Skeletal muscle satellite cell (primary cell): ENCODE data around the gene HSPA13.
"Not testable (repeated sequence)": the region's sequence is repeated elsewhere in the genome, so short reads cannot be mapped to it uniquely, and the experiment has no call there.

Experiments
- H3K27me3 ChIP-seq: 2 replicates; pipeline ENCODE4 v1.7.0; 2013; ENCODE audit warnings: low read length; ENCODE audit not compliant: control insufficient read depth, insufficient read depth
- H3K36me3 ChIP-seq: 2 replicates; pipeline ENCODE4 v1.7.0; 2013; ENCODE audit warnings: mild to moderate bottlenecking, control low read depth, low read length; ENCODE audit not compliant: insufficient read depth
- H3K4me1 ChIP-seq: 2 replicates; pipeline ENCODE4 v1.7.0; 2013; ENCODE audit warnings: low read length; ENCODE audit not compliant: control insufficient read depth, insufficient read depth
- H3K4me2 ChIP-seq: 2 replicates; pipeline ENCODE4 v1.7.0; 2013; ENCODE audit warnings: mild to moderate bottlenecking, low read length
- H3K4me3 ChIP-seq: 2 replicates; pipeline ENCODE4 v1.7.0; 2013; ENCODE audit warnings: low read length
- H3K9ac ChIP-seq: 2 replicates; pipeline ENCODE4 v1.7.0; 2013; ENCODE audit warnings: mild to moderate bottlenecking, low read depth, low read length, moderate library complexity
- H3K9me3 ChIP-seq: replicated peaks from 2 replicates; pipeline ENCODE4 v1.7.0; 2013; ENCODE audit warnings: mild to moderate bottlenecking, control low read depth, low read length

HSPA13 gene

DNA sequence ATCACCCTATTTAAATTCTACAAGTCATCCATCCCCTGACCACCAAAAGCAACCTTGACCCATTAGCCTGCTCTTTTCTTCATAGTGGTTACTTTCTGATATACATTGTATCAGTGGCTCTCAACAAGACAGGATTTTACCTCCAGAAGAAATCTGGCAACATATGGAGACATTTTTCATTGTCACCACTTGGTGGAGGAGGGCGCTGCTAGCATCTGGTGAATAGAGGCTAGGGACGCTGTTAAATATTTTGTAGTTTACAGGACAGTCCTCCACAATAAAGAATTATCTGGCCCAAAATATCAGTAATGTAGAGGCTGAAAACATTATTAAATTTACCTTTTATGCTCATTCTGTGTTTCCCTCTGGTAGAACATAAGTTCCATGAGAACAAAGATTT is 6.1 kb downstream of the HSPA13 start:
- no peak overlapping the region for H3K4me3 ChIP-seq
- no peak overlapping the region for H3K9ac ChIP-seq
- no peaks in the 10 kb centered on the region for H3K9me3 ChIP-seq
- H3K36me3 ChIP-seq: peaks cover 50% of the 10 kb centered on the region
- H3K27me3 ChIP-seq: no peaks in the 10 kb centered on the region
- H3K4me1 ChIP-seq: peaks cover 11% of the 10 kb centered on the region
- no peak overlapping the region for H3K4me2 ChIP-seq

DNA sequence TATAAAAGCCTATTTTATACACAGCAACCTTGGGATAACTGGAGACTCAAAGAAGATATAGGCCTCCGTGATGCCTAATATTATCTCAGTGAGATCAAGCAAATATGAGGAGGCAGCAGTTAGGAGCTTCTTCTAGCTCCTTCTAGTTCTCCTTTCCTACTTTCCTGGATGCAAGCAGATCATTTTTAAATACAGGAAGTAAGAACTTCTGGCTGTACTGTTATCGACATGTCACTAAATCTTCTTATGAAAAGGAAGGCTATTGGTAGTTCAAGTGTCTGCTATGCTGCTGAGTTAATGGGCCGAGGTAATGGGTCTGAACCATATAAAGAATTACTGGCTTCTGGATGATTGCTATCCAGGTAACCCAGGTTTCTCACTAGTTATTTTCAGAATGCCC is 15.9 kb downstream of the HSPA13 start:
- no peaks in the 10 kb centered on the region for H3K27me3 ChIP-seq
- no peak overlapping the region for H3K4me3 ChIP-seq
- H3K4me1 ChIP-seq: no peaks in the 10 kb centered on the region
- no peak overlapping the region for H3K9ac ChIP-seq
- no peaks in the 10 kb centered on the region for H3K9me3 ChIP-seq
- H3K36me3 ChIP-seq: no peaks in the 10 kb centered on the region
- H3K4me2 ChIP-seq: no peak overlapping the region

DNA sequence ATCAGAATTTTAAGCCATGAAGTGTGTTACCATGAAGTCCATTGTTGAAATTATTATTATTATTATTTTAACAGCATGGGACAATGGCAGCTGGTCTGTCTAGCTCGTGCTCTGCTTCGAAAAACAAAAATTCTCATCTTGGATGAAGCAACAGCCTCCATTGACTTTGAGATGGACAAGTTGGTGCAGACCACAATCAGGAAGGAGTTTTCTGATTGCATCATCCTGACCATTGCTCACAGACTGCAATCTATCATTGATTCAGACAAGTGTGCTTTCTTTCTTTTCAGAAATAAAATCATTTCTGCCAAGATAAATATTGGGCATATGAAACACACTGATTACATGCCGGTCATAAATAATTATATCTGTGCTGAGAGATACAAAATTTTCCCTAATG is 21.0 kb downstream of the HSPA13 start:
- H3K27me3 ChIP-seq: no peaks in the 10 kb centered on the region
- no peaks in the 10 kb centered on the region for H3K9me3 ChIP-seq
- no peak overlapping the region for H3K4me2 ChIP-seq
- no peak overlapping the region for H3K9ac ChIP-seq
- no peaks in the 10 kb centered on the region for H3K36me3 ChIP-seq
- no peaks in the 10 kb centered on the region for H3K4me1 ChIP-seq
- no peak overlapping the region for H3K4me3 ChIP-seq

DNA sequence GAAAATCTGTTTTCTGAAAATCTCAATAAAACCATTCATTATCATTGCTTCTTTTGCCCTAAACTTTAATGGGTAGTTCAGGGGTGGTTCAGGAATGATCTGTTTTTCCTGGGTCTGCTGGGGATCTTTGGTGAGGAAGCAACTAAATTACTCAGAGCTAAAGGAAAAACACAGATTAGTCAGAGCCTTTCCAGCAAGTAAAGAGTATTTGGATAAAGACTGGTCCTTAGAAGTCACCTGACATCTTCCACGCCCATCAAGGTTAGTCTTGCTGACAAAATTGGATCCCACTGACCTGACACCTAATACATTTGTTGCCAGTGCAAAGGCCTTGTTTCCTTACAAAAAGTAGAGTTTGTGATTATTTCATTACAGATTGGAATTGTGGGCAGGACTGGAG is 24.2 kb downstream of the HSPA13 start:
- no peak overlapping the region for H3K9ac ChIP-seq
- no peaks in the 10 kb centered on the region for H3K27me3 ChIP-seq
- H3K4me2 ChIP-seq: no peak overlapping the region
- no peaks in the 10 kb centered on the region for H3K4me1 ChIP-seq
- no peaks in the 10 kb centered on the region for H3K9me3 ChIP-seq
- H3K36me3 ChIP-seq: no peaks in the 10 kb centered on the region
- H3K4me3 ChIP-seq: no peak overlapping the region

DNA sequence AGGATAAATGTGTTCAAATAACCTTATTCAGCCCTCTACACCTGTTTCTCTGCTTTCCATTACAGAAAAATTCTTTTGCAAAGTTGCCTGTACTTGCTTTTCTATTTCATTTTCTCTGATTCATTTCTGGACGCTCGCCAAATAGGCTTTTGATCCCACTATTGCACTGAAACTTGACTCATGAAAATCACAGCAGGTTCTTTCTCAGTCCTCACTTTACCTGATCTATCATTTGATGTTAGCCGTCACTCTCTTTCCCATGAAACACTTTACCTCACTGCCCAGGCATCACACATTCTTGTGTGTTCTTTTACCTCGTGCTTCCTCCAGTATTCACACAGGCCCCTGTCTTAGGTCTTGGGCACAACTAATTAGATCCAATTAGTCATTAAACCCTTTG is 26.2 kb downstream of the HSPA13 start:
- Histone ChIP-seq H3K36me3 (no peaks in the 10 kb centered on the region), H3K27me3 (peaks cover 6% of the 10 kb centered on the region), H3K4me1 (no peaks in the 10 kb centered on the region), H3K4me3 (no peak overlapping the region), H3K9me3 (no peaks in the 10 kb centered on the region), H3K9ac (no peak overlapping the region), H3K4me2 (no peak overlapping the region)

DNA sequence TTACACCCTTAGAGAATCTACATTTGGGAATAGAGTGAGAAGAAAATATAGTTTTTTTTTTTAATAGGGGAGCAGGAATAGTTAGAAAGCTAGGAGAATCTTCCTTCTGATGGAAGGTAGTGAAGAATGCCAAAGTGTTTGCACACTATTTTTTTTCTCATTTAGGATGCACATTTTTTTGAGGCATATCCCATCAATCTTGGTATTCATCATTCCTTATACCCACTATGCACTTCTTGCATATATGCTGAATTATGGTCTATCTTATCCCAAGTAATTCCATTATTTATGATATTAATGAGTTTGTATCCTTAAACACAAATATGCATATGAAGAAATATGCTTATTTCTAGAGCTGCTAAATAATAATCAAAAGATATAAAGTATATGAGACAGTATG is 28.4 kb downstream of the HSPA13 start:
- Histone ChIP-seq H3K4me3 (no peak overlapping the region), H3K4me2 (no peak overlapping the region), H3K4me1 (no peaks in the 10 kb centered on the region), H3K9ac (no peak overlapping the region), H3K27me3 (peaks cover 6% of the 10 kb centered on the region), H3K9me3 (no peaks in the 10 kb centered on the region), H3K36me3 (no peaks in the 10 kb centered on the region)

DNA sequence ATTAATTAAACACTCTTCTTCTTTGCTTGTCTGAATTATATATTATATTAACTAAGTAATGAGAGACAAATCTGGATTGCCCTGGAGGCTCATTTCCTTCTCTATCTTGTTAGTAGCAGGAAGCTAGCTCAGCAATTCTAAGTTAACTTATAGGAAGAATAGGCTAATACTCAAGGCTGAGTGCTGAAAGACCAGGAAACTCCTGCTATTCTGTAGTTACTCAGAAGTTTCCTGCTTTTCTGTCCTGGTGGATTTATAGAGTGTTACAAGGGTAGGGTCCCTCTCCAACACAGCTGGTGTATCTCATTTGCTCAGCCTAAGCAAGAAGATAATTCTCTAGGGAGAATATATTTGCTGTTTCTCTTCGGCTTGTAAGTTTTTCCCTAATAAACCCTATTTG is 29.2 kb downstream of the HSPA13 start:
- Histone ChIP-seq H3K9ac (no peak overlapping the region), H3K4me3 (no peak overlapping the region), H3K27me3 (peaks cover 6% of the 10 kb centered on the region), H3K4me1 (no peaks in the 10 kb centered on the region), H3K4me2 (no peak overlapping the region), H3K9me3 (no peaks in the 10 kb centered on the region), H3K36me3 (no peaks in the 10 kb centered on the region)

DNA sequence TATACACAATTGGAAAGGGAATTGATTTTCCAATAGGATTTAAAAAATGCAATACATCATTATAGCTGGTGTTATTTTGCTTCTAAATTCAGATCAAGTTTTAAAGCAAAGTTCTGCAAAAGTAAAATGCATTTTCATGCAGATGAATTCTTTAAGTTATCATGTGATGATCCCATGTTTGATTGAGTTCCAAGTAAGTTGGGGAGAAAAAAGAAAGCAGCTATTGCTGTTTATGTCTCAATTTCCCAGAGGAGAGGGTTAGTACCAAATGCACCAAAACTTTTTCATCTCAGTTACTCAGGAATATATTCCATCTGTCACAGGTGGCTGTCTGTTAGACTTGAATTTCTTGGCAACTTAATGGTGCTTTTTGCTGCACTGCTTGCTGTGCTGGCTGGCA is 29.7 kb downstream of the HSPA13 start:
- H3K4me3 ChIP-seq: no peak overlapping the region
- no peaks in the 10 kb centered on the region for H3K36me3 ChIP-seq
- no peaks in the 10 kb centered on the region for H3K9me3 ChIP-seq
- no peak overlapping the region for H3K4me2 ChIP-seq
- H3K27me3 ChIP-seq: peaks cover 8% of the 10 kb centered on the region
- H3K9ac ChIP-seq: no peak overlapping the region
- no peaks in the 10 kb centered on the region for H3K4me1 ChIP-seq

DNA sequence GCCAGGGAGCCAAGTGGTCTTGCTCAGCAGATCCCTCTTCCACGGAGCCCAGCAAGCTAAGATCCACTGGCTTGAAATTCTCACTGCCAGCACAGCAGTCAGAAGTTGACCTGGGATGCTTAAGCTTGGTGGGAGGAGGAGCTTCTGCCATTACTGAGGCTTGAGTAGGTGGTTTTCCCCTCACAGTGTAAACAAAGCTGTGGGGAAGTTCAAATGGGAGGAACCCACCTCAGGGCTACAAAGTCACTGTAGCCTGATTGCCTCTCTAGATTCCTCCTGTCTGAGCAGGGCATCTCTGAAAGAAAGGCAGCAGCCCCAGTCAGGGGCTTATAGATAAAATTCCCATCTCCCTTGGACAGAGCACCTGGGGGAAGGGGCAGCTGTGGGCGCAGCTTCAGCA is 55.6 kb downstream of the HSPA13 start:
- not testable (repeated sequence) for H3K36me3 ChIP-seq

DNA sequence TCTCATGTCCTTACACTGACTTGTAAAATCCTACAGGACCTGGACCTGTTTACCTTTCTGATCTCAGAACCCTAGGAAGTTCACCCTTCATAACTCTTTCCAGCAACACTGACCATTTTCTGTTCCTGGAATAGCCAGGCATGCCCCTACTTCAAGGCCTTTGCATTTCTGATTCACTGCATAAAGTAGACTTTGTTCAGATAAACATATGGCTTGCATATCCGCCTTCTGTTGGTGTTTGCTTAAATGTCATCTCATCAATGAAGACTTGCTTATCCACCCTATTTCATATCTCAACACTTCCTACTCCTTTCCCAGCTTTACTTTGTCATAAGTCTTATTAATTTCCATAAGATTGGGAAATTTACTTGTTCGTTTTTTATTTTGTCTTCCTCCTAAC is 57.4 kb downstream of the HSPA13 start:
- H3K36me3 ChIP-seq: no peaks in the 10 kb centered on the region
- H3K9ac ChIP-seq: no peak overlapping the region
- no peak overlapping the region for H3K4me2 ChIP-seq
- H3K4me3 ChIP-seq: no peak overlapping the region
- H3K4me1 ChIP-seq: no peaks in the 10 kb centered on the region
- no peaks in the 10 kb centered on the region for H3K9me3 ChIP-seq
- H3K27me3 ChIP-seq: no peaks in the 10 kb centered on the region

More for the DNA sequence above, 55.6 kb downstream of the HSPA13 start:
- H3K4me2 ChIP-seq, H3K9ac ChIP-seq, H3K9me3 ChIP-seq, H3K4me3 ChIP-seq, H3K4me1 ChIP-seq, H3K27me3 ChIP-seq: not testable (repeated sequence)
